Superior temporal gyrus (tissue), 1 donor: ENCODE results near the gene MFAP5.
"Not testable (repeated sequence)": the region's sequence is repeated elsewhere in the genome, so short reads cannot be mapped to it uniquely, and the experiment has no call there.

Source experiments
- DNase-seq: peaks from one replicate; pipeline ENCODE4 v3.0.0-alpha.2; 2016; ENCODE audit errors: extremely low spot score

The MFAP5 gene

DNA sequence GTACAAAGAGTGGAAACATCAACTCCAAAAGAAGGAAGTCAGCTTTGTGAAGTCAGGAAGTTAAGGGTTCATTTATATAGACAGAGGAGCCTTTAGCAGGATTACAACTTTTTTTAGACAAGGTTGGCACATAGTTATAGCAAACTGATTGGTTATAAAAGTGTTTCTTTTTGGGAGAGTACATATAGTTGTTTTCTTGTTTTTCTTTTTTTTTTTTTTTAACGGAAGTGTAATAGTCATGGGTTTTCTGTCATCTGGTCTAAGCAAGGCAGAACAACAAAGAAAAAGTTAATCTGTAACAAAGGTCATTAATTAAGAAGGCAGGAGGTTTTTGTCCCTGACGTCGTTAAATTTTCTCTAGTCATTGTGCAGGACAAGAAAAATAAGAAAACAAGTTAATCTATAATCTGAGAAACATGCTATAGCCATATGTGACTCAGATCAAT lies 13.0 kb upstream of the MFAP5 start:
- DNase-seq, result no peak

GRCh38 chr12:8672381-8672780 lies 9.8 kb upstream of the MFAP5 start:
- no peak for DNase-seq

DNA sequence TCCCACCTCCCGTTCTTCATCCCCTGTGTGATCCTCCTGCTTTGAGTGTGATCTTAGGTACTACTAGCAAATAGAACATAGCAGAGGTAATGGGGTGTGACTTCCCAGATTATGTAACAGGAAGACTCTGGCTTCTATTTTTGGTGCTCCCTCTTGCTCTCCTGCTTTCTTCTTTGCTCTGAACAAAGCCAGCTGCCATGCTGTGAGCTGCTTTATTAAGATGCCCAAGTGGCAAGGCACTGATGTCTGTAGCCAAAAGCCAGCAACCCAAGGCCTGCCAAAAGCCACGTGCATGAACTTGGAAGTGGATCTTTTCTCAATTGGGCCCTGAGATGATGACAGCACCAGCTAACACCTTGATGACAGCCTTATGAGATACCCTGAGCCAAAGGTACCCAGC lies 5.8 kb upstream of the MFAP5 start:
- DNase-seq, result no peak

- DNase-seq, result no peak
Measured at GRCh38 chr12:8667270-8667669, 4.6 kb upstream of the MFAP5 start.

DNA sequence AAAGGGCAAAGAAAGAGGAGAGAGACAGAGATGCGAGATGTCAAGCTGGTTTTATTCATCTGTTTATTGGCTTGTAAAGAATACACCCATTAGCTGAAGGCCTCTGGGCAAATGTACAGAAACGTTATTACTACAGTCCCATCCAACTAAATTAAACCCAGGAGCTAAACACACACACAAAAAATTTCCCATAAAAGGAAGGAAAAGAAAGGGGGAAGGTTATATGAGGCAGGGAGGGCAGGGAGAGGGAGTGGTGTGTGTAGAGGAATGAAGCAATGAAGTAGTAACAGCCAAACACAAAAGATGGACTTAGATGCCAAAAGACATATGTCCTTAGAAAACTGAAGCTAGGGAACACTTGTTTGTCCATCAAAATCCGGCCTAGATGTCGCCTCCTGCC lies 3.1 kb upstream of the MFAP5 start:
- DNase-seq, result no peak

- DNase-seq, result no peak
Measured at GRCh38 chr12:8664228-8664913, 1.7 kb upstream of the MFAP5 start.

- no peak for DNase-seq
Measured at GRCh38 chr12:8661751-8662150, 875 bp downstream of the MFAP5 start.

GRCh38 chr12:8661016-8661415 lies 1.6 kb downstream of the MFAP5 start:
- no peak for DNase-seq

DNA sequence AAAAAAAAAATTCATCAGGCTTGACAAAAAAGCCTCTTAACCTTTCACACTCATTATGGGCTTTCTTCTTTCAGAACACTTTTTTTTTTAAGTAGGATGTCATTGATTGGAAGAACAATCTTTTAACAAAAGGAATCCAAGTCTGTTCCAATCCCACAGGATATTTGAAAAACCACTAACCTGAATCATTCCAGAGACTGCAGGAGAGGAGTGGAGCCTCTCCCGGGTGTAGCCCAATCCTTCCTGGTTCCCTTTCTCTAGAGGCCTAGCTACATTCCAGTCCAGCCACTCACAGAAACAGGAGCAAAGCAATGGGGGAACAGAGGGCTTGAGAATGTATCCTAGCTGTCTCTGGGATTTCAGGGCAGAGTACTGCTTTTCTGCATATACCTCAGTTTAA lies 4.3 kb downstream of the MFAP5 start:
- DNase-seq, result no peak

DNA sequence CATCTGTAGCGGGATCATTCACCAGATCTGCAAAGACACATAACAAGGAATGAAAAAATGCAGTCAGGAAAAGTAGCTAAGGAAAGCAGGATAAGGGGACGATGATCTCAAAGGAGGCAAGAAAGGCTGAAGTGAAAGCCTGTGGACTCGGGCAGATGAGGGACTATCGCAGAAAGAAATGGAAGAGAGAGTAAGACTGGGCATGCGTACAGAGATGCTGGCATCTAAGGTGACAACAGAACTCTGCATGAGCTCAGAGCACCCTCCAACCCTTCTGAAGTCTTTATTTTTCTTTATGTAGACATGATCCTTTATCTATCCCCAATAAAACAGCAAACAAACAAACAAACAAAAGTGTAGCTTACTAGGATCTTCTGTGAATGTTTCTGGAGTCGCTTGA lies 7.2 kb downstream of the MFAP5 start:
- no peak for DNase-seq

- no peak for DNase-seq
Measured at GRCh38 chr12:8648576-8649205, 13.9 kb downstream of the MFAP5 start.

GRCh38 chr12:8647968-8648367 lies 14.7 kb downstream of the MFAP5 start:
- no peak for DNase-seq

- no peak for DNase-seq
Measured at GRCh38 chr12:8644345-8645248, 18.0 kb downstream of the MFAP5 start.

GRCh38 chr12:8642775-8643174 lies 19.9 kb downstream of the MFAP5 start:
- DNase-seq, result no peak

DNA sequence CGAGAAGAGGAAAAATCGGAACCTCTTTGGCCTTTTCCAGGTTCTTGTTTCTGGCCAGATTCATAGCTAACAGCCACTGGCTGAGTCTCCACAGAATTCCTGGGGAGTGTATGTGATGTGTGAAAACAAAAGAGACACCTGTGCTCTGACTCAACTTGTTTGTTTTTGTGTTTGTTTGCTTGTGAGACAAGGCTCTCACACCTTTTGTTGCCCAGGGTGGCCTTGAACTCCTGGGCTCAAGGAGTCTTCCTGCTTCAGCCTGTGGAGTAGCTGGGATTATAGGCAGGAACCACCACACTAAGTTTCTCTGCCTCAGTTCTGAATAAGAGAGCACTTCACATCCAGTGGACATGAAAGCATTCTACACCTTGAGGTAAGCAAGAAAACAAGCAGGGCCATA lies 22.7 kb downstream of the MFAP5 start:
- DNase-seq, result no peak

GRCh38 chr12:8638951-8639350 lies 23.7 kb downstream of the MFAP5 start:
- no peak for DNase-seq

GRCh38 chr12:8637666-8638065 lies 25.0 kb downstream of the MFAP5 start:
- DNase-seq, result no peak

- DNase-seq, result no peak
Measured at GRCh38 chr12:8637244-8637643, 25.4 kb downstream of the MFAP5 start.

DNA sequence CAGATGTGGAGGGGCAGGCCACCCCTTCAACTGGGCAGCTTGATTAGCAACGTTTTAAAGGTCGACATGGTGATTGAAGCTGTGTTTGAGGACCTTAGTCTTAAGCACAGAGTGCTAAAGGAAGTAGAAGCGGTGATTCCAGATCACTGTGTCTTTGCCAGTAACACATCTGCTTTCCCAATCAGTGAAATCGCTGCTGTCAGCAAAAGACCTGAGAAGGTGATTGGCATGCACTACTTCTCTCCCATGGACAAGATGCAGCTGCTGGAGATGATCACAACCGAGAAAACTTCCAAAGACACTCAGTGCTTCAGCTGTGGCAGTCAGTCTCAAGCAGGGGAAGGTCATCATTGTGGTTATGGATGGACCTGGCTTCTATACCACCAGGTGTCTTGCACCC lies 26.0 kb downstream of the MFAP5 start:
- DNase-seq, result no peak

DNA sequence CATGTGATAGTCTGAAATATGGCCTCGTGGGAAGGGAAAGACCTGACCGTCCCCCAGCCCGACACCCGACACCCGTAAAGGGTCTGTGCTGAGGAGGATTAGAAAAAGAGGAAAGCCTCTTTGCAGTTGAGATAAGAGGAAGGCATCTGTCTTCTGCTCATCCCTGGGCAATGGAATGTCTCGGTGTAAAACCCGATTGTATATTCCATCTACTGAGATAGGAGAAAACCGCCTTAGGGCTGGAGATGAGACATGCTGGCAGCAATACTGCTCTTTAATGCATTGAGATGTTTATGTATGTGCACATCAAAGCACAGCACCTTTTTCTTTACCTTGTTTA lies 26.6 kb downstream of the MFAP5 start:
- not testable (repeated sequence) for DNase-seq

DNA sequence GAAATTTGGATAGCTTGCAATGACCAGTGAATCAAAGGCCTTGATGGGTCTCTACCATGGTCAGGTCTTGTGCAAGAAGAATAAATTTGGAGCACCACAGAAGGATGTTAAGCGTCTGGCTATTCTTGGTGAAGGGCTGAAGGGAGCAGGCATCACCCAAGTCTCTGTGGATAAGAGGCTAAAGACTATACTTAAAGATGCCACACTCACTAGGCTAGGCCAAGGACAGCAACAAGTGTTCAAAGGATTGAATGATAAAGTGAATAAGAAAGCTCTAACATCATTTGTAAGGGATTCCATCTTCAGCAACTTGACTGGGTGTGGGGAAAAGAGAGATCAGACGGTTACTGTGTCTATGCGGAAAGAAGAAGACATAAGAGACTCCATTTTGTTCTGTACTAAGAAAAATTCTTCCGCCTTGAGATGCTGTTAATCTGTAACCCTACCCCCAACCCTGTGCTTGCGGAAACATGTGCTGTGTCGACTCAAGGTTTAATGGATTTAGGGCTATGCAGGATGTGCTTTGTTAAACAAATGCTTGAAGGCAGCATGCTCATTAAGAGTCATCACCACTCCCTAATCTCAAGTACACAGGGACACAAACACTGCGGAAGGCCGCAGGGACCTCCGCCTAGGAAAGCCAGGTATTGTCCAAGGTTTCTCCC lies 27.2 kb downstream of the MFAP5 start:
- not testable (repeated sequence) for DNase-seq

- DNase-seq, result no peak
Measured at GRCh38 chr12:8630131-8630530, 32.5 kb downstream of the MFAP5 start.
